ENCODE measurements around the gene CFTR.
"Not testable (repeated sequence)": the region's sequence is repeated elsewhere in the genome, so short reads cannot be mapped to it uniquely, and the experiment has no call there.

Gene CFTR

GRCh38 chr7:117698018-117698417 lies 218.2 kb downstream of the CFTR start:
- DNase-seq: peak; percentile 5

- DNase-seq: no peak
Measured at GRCh38 chr7:117704063-117704462, 224.2 kb downstream of the CFTR start.

GRCh38 chr7:117705630-117706029 lies 225.8 kb downstream of the CFTR start:
- no peak for DNase-seq

- DNase-seq: no peak
Measured at GRCh38 chr7:117706210-117706609, 226.4 kb downstream of the CFTR start.

GRCh38 chr7:117707080-117707479 lies 227.3 kb downstream of the CFTR start:
- no peak for DNase-seq

DNA sequence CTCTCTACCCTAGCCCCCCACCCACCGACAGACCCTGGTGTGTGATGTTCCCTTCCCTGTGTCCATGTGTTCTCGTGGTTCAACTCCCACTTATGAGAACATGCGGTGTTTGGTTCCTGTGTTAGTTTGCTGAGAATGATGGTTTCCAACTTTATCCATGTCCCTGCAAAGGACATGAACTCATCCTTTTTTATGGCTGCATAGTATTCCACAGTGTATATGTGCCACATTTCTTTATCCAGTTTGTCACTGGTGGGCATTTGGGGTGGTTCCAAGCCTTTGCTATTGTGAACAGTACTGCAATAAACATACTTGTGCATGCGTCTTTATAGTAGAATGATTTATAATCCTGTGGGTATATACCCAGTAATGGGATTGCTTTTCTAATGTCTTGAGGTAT lies 228.3 kb downstream of the CFTR start:
- not testable (repeated sequence) for DNase-seq

GRCh38 chr7:117711556-117711955 lies 231.7 kb downstream of the CFTR start:
- no peak for DNase-seq

GRCh38 chr7:117715784-117716445 lies 236.1 kb downstream of the CFTR start:
- peak; percentile 74 for DNase-seq

- DNase-seq: no peak
Measured at GRCh38 chr7:117716707-117717299, 237.0 kb downstream of the CFTR start.

- DNase-seq: no peak
Measured at GRCh38 chr7:117717357-117717756, 237.5 kb downstream of the CFTR start.

Measured in NCI-H1092 (cell line).